Brain microvascular endothelial cell (primary cell): Measurements from ENCODE around the gene ARHGAP44.

Experiments
- DNase-seq: peaks from one replicate; pipeline ENCODE4 v3.0.0-alpha.2; 2020
- H3K27ac ChIP-seq: fragments of 250-450 bp; sonication (Bioruptor Pico); 2 replicates; pipeline ENCODE4 v1.5.1; 2020; ENCODE audit warnings: mild to moderate bottlenecking, moderate library complexity
- H3K27me3 ChIP-seq: fragments of 250-450 bp; sonication (Bioruptor Pico); replicated peaks from 2 replicates; pipeline ENCODE4 v1.5.1; 2020; ENCODE audit warnings: mild to moderate bottlenecking
- H3K36me3 ChIP-seq: fragments of 250-450 bp; sonication (Bioruptor Pico); replicated peaks from 2 replicates; pipeline ENCODE4 v1.5.1; 2020; ENCODE audit warnings: mild to moderate bottlenecking
- H3K4me3 ChIP-seq: 2 replicates; pipeline ENCODE4 v1.5.1; 2011; ENCODE audit warnings: low read depth, mild to moderate bottlenecking, control low read depth, low read length, moderate library complexity
- CTCF ChIP-seq: IDR thresholded peaks from 2 replicates; pipeline ENCODE4 v1.5.1; 2011; ENCODE audit warnings: low read depth, mild to moderate bottlenecking, moderate library complexity, low read length, control low read depth, inconsistent platforms; ENCODE audit errors: missing control alignments
- in situ Hi-C: cut with HindIII; loops from 2 replicates; pipeline ENCODE4 v1.10.0; 2017; ENCODE audit warnings: low sequenced_read_pairs, low pct_ligation_motif_present

Gene ARHGAP44

DNA sequence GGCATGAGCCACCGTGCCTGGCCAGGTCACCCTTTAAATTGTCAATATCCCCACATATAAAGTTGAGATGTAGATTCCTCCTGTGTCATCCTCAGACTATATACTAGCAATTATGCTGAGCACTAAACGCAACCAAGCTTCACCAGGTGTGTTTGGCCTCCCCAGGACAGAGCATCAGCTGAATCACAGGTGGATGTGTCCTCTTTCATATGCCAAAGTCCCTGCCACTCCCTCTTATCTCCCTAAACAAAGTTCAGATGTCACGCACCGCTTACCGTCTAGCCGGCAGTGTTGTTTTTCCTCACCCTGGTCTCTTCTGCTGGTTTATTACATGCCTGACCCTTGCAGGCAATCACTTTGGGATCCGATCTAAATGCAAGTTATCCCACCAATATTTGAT, 43.8 kb upstream of the ARHGAP44 start:
- H3K36me3 ChIP-seq = no peaks in the 10 kb centered on the region
- DNase-seq = no peak
- no peaks in the 10 kb centered on the region for H3K27me3 ChIP-seq
- in situ Hi-C loops = no loop called here
- no peak for TF ChIP-seq CTCF
- no peak overlapping the region for H3K27ac ChIP-seq
- H3K4me3 ChIP-seq = no peak overlapping the region

GRCh38 chr17:12756786-12757185, 32.5 kb upstream of the ARHGAP44 start:
- in situ Hi-C loops = no loop called here
- peak; percentile 36 for DNase-seq
- H3K36me3 ChIP-seq = no peaks in the 10 kb centered on the region
- H3K4me3 ChIP-seq = no peak overlapping the region
- peak overlapping the region; percentile 15 for H3K27ac ChIP-seq
- TF ChIP-seq CTCF = no peak
- H3K27me3 ChIP-seq = no peaks in the 10 kb centered on the region

DNA sequence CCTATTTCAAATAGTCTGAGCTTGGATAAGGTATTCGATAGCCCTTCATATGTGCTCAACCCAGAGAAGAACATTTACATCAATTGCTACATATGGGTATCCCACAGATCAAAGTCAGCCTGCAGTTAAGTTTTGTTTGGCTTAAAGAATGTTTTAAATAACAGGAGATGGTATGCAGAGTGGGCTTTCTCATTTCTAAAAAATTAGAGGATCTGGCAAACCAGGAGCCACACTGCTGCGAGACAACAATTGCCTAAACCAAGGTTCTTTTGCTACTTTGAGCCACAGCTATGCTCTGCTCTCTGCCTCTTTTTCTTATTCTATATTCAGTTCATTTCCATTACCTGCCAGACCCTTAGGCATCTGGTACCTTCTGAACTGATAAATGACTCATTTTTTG, 30.2 kb upstream of the ARHGAP44 start:
- Histone ChIP-seq H3K27ac (no peak overlapping the region), H3K27me3 (no peaks in the 10 kb centered on the region), H3K36me3 (no peaks in the 10 kb centered on the region), H3K4me3 (no peak overlapping the region)
- no peak for DNase-seq
- in situ Hi-C loops = no loop called here
- no peak for TF ChIP-seq CTCF

GRCh38 chr17:12765548-12765947, 23.8 kb upstream of the ARHGAP44 start:
- no peak overlapping the region for H3K27ac ChIP-seq
- in situ Hi-C loops = no loop called here
- H3K4me3 ChIP-seq = no peak overlapping the region
- DNase-seq = peak; percentile 94
- no peaks in the 10 kb centered on the region for H3K36me3 ChIP-seq
- H3K27me3 ChIP-seq = no peaks in the 10 kb centered on the region
- no peak for TF ChIP-seq CTCF

GRCh38 chr17:12768255-12768654, 21.0 kb upstream of the ARHGAP44 start:
- TF ChIP-seq CTCF = no peak
- in situ Hi-C loops = no loop called here
- DNase-seq = no peak
- Histone ChIP-seq H3K27ac (no peak overlapping the region), H3K27me3 (no peaks in the 10 kb centered on the region), H3K4me3 (no peak overlapping the region), H3K36me3 (no peaks in the 10 kb centered on the region)

DNA sequence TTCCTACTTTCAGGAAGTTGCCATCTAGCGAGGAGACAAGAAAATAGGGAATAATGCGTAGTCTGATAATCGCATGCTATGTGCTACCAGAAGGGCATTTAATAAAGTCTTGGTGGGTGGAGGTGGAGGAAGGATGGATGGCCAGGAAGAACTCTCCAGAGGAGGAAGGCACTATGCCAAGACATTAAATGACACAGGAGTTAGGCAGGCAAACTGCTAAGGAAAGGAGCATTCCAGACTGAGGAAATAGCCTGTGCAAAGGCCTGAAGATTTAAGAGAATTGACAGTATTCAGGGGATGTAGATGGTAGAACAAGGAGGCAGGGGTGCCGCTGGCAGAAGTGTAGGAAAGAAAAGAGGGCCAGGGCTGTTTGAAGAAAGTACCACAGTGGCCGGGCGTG, 19.3 kb upstream of the ARHGAP44 start:
- H3K4me3 ChIP-seq = no peak overlapping the region
- in situ Hi-C loops = no loop called here
- H3K27ac ChIP-seq = no peak overlapping the region
- no peak for DNase-seq
- H3K27me3 ChIP-seq = no peaks in the 10 kb centered on the region
- no peak for TF ChIP-seq CTCF
- H3K36me3 ChIP-seq = no peaks in the 10 kb centered on the region
